ENCODE results near the gene STAC3. TPM values are rescaled to one million over a fixed set of nuclear protein-coding genes. Genes with fewer than 3 reads are reported as not detected.

The STAC3 gene
- total and polyA plus RNA-seq, 9 donors = 0.66 to 2.9 (median 1.8) TPM

DNA sequence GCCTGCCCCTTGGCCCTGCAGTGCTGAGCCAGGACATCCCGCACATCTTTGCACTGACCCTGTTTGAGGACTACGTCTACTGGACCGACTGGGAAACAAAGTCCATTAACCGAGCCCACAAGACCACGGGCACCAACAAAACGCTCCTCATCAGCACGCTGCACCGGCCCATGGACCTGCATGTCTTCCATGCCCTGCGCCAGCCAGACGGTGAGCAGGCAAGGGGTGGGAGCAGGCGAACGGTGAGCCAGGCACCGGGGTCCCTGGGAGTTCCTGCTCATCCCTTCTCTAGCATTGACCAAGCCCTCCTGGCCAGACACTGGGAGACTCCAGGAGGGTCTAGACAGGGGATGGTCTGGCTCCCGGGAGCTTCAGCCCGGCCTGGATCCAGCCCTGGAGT lies 51.8 kb downstream of the STAC3 start:
- no peak for DNase-seq
- H3K27ac ChIP-seq = no peak overlapping the region
- no peaks in the 10 kb centered on the region for H3K9me3 ChIP-seq
- H3K27me3 ChIP-seq = no peaks in the 10 kb centered on the region
- H3K4me1 ChIP-seq (ENCODE audit: insufficient read depth) = no peaks in the 10 kb centered on the region
- intact Hi-C loops (cut with DNase I) = no loop called here
- TF ChIP-seq POLR2A (IDR thresholded peaks at IDR 0.05) (no peak), EP300 (IDR thresholded peaks at IDR 0.05) (no peak)
- TF ChIP-seq, protein P1, sequence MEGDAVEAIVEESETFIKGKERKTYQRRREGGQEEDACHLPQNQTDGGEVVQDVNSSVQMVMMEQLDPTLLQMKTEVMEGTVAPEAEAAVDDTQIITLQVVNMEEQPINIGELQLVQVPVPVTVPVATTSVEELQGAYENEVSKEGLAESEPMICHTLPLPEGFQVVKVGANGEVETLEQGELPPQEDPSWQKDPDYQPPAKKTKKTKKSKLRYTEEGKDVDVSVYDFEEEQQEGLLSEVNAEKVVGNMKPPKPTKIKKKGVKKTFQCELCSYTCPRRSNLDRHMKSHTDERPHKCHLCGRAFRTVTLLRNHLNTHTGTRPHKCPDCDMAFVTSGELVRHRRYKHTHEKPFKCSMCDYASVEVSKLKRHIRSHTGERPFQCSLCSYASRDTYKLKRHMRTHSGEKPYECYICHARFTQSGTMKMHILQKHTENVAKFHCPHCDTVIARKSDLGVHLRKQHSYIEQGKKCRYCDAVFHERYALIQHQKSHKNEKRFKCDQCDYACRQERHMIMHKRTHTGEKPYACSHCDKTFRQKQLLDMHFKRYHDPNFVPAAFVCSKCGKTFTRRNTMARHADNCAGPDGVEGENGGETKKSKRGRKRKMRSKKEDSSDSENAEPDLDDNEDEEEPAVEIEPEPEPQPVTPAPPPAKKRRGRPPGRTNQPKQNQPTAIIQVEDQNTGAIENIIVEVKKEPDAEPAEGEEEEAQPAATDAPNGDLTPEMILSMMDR (IDR thresholded peaks at IDR 0.05) = no peak
- peaks cover 4% of the 10 kb centered on the region for H3K36me3 ChIP-seq
- H3K4me3 ChIP-seq = no peak overlapping the region
- 81 to 83% (median 82%) methylated on average over 15 of the region's 15 CpGs for WGBS, 3 donors

DNA sequence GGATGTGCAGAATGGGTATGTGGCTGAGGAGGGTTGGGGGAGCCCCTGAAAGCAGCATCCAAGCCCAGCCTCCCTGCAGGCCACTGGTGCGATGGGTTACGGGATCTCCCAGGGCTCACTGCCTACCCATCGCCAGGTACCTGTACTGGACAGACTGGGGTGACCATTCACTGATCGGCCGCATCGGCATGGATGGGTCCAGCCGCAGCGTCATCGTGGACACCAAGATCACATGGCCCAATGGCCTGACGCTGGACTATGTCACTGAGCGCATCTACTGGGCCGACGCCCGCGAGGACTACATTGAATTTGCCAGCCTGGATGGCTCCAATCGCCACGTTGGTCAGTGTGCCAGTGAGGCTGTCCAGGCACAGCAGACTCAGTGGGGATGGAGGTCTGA lies 52.7 kb downstream of the STAC3 start:
- Histone ChIP-seq H3K9me3 (no peaks in the 10 kb centered on the region), H3K4me3 (no peak overlapping the region), H3K27ac (no peak overlapping the region), H3K27me3 (no peaks in the 10 kb centered on the region), H3K36me3 (peaks cover 4% of the 10 kb centered on the region), H3K4me1 (ENCODE audit: insufficient read depth) (no peaks in the 10 kb centered on the region)
- TF ChIP-seq POLR2A (IDR thresholded peaks at IDR 0.05) = no peak
- TF ChIP-seq, protein P1 (IDR thresholded peaks at IDR 0.05) = no peak
- TF ChIP-seq EP300 (IDR thresholded peaks at IDR 0.05) = no peak
- intact Hi-C loops (cut with DNase I) = no loop called here
- 87 to 89% (median 87%) methylated on average over 17 of the region's 17 CpGs for WGBS, 3 donors
- no peak for DNase-seq

DNA sequence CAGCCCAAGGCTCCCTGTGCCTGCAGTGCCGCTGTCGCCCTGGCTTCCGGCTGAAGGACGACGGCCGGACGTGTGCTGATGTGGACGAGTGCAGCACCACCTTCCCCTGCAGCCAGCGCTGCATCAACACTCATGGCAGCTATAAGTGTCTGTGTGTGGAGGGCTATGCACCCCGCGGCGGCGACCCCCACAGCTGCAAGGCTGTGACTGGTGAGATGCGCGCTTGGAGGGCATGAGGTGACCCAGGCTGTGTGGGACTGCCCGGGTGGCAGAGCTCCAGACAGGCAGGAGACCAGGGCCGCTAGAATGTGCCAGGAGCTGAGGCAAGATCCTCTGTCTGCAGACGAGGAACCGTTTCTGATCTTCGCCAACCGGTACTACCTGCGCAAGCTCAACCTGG lies 54.0 kb downstream of the STAC3 start:
- Histone ChIP-seq H3K4me1 (ENCODE audit: insufficient read depth) (no peaks in the 10 kb centered on the region), H3K4me3 (no peak overlapping the region), H3K27ac (no peak overlapping the region), H3K9me3 (no peaks in the 10 kb centered on the region), H3K27me3 (no peaks in the 10 kb centered on the region), H3K36me3 (peaks cover 4% of the 10 kb centered on the region)
- TF ChIP-seq EP300 (IDR thresholded peaks at IDR 0.05) (no peak), POLR2A (IDR thresholded peaks at IDR 0.05) (no peak)
- TF ChIP-seq, protein P1 (IDR thresholded peaks at IDR 0.05) = no peak
- intact Hi-C loops (cut with DNase I) = no loop called here
- 83 to 85% (median 83%) methylated on average over 17 to 22 of the region's 22 CpGs for WGBS, 3 donors
- DNase-seq = no peak

DNA sequence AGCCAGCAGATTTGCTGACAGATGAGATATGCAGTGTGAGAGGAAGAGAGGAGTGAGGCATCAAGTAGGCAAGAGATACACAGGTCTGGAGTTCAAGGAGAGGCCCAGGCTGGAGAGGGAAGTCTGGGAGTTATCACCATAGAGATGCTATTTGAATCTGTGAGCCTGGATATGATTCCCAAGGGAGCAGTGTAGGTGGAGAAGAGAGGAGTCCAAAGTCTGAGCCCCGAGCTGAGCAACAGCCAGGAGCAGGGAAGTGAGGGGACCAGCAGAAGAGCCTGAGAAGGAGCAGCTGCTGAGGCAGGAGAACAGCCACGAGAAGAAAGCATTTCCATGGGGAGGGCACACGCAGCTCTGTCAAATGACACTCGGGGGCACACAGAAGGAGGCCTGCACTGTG lies 54.5 kb downstream of the STAC3 start:
- DNase-seq = no peak
- H3K27ac ChIP-seq = no peak overlapping the region
- H3K36me3 ChIP-seq = peaks cover 4% of the 10 kb centered on the region
- TF ChIP-seq, protein P1 (IDR thresholded peaks at IDR 0.05) = no peak
- no peak for TF ChIP-seq EP300 (IDR thresholded peaks at IDR 0.05)
- no peak for TF ChIP-seq POLR2A (IDR thresholded peaks at IDR 0.05)
- no peak overlapping the region for H3K4me3 ChIP-seq
- intact Hi-C loops (cut with DNase I) = no loop called here
- no peaks in the 10 kb centered on the region for H3K27me3 ChIP-seq
- H3K4me1 ChIP-seq (ENCODE audit: insufficient read depth) = no peaks in the 10 kb centered on the region
- 29 to 52% (median 43%) methylated on average over 4 of the region's 4 CpGs for WGBS, 3 donors
- no peaks in the 10 kb centered on the region for H3K9me3 ChIP-seq
